ENCODE results near the gene MTMR10. TPM values are rescaled to one million over a fixed set of nuclear protein-coding genes. Genes with fewer than 3 reads are reported as not detected.
A peak's percentile ranks its signal among the peaks of the same experiment; 100 is the strongest.

The MTMR10 gene
- polyA plus RNA-seq, 1 of the 3 experiments (the other 2 are of a cell fraction), result 6.4 TPM

- Histone ChIP-seq H3K4me3 (ENCODE audit: low read depth in 2 of 2, low read length in 1 of 2) (no peak overlapping the region), H2AFZ (ENCODE audit: low read depth) (no peak overlapping the region), H3K9me3 (no peaks in the 10 kb centered on the region), H3K27ac (ENCODE audit: low read depth in 2 of 2, low read length in 1 of 2) (no peak overlapping the region), H3F3A (replicated peaks; ENCODE audit: insufficient read depth) (no peaks in the 10 kb centered on the region), H3K9ac (no peak overlapping the region), H3K36me3 (replicated peaks in 1 of 2; ENCODE audit: control insufficient read depth in 1 of 2, insufficient read depth in 2 of 2, low read length in 1 of 2) (peaks cover 13 to 21% of the 10 kb centered on the region in 2 experiments), H3K79me2 (ENCODE audit: insufficient read depth) (0 out of 2 replicates have a peak, but pooled peaks cover 3% of the 10 kb centered on the region), H3K4me2 (no peak overlapping the region), H4K20me1 (ENCODE audit: insufficient read depth) (no peaks in the 10 kb centered on the region), H3K9me2 (no peaks in the 10 kb centered on the region), H3K4me1 (ENCODE audit: control insufficient read depth in 1 of 2, insufficient read depth in 2 of 2, low read depth in 1 of 2, low read length in 1 of 2) (peaks cover 4 to 7% of the 10 kb centered on the region in 2 experiments; a peak in 3 of 4 replicates), H3K27me3 (ENCODE audit: insufficient read depth) (no peaks in the 10 kb centered on the region)
- no peak for DNase-seq
- ChIA-PET CTCF (no interaction called here), POLR2A (interaction anchor here (0.5 kb wide), 1 partner anchor 60 kb away, joined by 3 read pairs; no protein-coding TSS in a partner anchor)
- TF ChIP-seq TCF12 (IDR thresholded peaks at IDR 0.05) (no peak), JUND (IDR thresholded peaks at IDR 0.05) (no peak), CTCF (IDR thresholded peaks at IDR 0.05) (peak; percentile 35), RAD21 (IDR thresholded peaks at IDR 0.05; ENCODE audit: low read length) (0 out of 2 replicates have a peak, but pooled peaks have one; percentile 5)
- WGBS (ENCODE audit: low lambda C conversion rate), result 89% methylated on average over 5 of the region's 5 CpGs
Observed at GRCh38 chr15:30905821-30906220, 85.6 kb downstream of the MTMR10 start.

GRCh38 chr15:30904812-30905211, 86.6 kb downstream of the MTMR10 start:
- WGBS (ENCODE audit: low lambda C conversion rate), result 96% methylated on average over 5 of the region's 5 CpGs
- Histone ChIP-seq H3F3A (replicated peaks; ENCODE audit: insufficient read depth) (no peaks in the 10 kb centered on the region), H3K9me3 (no peaks in the 10 kb centered on the region), H3K36me3 (replicated peaks in 1 of 2; ENCODE audit: control insufficient read depth in 1 of 2, insufficient read depth in 2 of 2, low read length in 1 of 2) (peaks cover 7 to 12% of the 10 kb centered on the region in 2 experiments), H3K4me2 (peak overlapping the region; percentile 93), H3K79me2 (ENCODE audit: insufficient read depth) (0 out of 2 replicates have a peak, but pooled peaks cover 3% of the 10 kb centered on the region), H3K27me3 (ENCODE audit: insufficient read depth) (no peaks in the 10 kb centered on the region), H2AFZ (ENCODE audit: low read depth) (peak overlapping the region; percentile 94; the same call in 1 of the 2 replicates), H3K9me2 (no peaks in the 10 kb centered on the region), H3K27ac (ENCODE audit: low read depth in 2 of 2, low read length in 1 of 2) (no peak overlapping the region), H3K9ac (no peak overlapping the region), H3K4me1 (ENCODE audit: control insufficient read depth in 1 of 2, insufficient read depth in 2 of 2, low read depth in 1 of 2, low read length in 1 of 2) (peaks cover 4 to 7% of the 10 kb centered on the region in 2 experiments; a peak in 3 of 4 replicates), H3K4me3 (ENCODE audit: low read depth in 2 of 2, low read length in 1 of 2) (peak overlapping the region in 1 of 2 experiments; percentile 88; a peak in 3 of 4 replicates), H4K20me1 (ENCODE audit: insufficient read depth) (no peaks in the 10 kb centered on the region)
- ChIA-PET CTCF (interaction anchor here (1.4 to 1.9 kb wide), 2 partner anchors 8 to 16 kb away, joined by 5 to 7 read pairs; no protein-coding TSS in a partner anchor), POLR2A (interaction anchor here (1.8 kb wide), 1 partner anchor 8 kb away, joined by 5 read pairs; no protein-coding TSS in a partner anchor)
- TF ChIP-seq RCOR1 (IDR thresholded peaks at IDR 0.05; ENCODE audit: low read length) (no peak), FOXJ3 (CRISPR knock-in tag; IDR thresholded peaks at IDR 0.05) (no peak), MAX (IDR thresholded peaks at IDR 0.05; ENCODE audit: low read depth) (no peak), TAF1 (IDR thresholded peaks at IDR 0.05; ENCODE audit: borderline replicate concordance, low read depth, low read length) (no peak), FOSL2 (IDR thresholded peaks at IDR 0.05; ENCODE audit: borderline replicate concordance, low read depth) (no peak), USF2 (IDR thresholded peaks at IDR 0.05; ENCODE audit: borderline replicate concordance, low read depth, low read length) (no peak), JUND (IDR thresholded peaks at IDR 0.05) (no peak), NRF1 (IDR thresholded peaks at IDR 0.05; ENCODE audit: low read depth, low read length) (no peak), FOXM1 (IDR thresholded peaks at IDR 0.05; ENCODE audit: low read depth) (no peak), CTCF (IDR thresholded peaks at IDR 0.05) (no peak), GATA2 (CRISPR knock-in tag; IDR thresholded peaks at IDR 0.05) (no peak), GABPA (IDR thresholded peaks at IDR 0.05; ENCODE audit: low read depth) (no peak)
- no peak for DNase-seq
